H1 (cell line): Measurements from ENCODE around the gene SERPINE2. TPM values are rescaled to one million over a fixed set of nuclear protein-coding genes. Genes with fewer than 3 reads are reported as not detected.

Experiments used
- CTCF ChIA-PET: fragments of 300-600 bp; sonication (Branson Sonifier 250); formaldehyde crosslinking; loops from one replicate; lab custom pipeline; 2021; ENCODE audit not compliant: partially characterized antibody; lab: Charles Lee
- POLR2A ChIA-PET: fragments of 300-600 bp; sonication (Branson Sonifier 250); formaldehyde crosslinking; loops from one replicate; lab custom pipeline; 2021; ENCODE audit warnings: inconsistent platforms; ENCODE audit not compliant: partially characterized antibody; lab: Charles Lee
- DNase-seq, 2 experiments: peaks; one replicate each; pipeline versions ENCODE4 v3.0.0 to v3.0.0-alpha.2; 2010 to 2022; ENCODE audit warnings: low spot score in 2 of 2, low read depth in 1 of 2, mixed read lengths in 1 of 2
- FAIRE-seq: peaks from 2 replicates; lab custom pipeline; 2011; peaks lifted over from hg19 to GRCh38; lab: Jason Lieb, UNC
- H2AFZ ChIP-seq: 2 replicates; pipeline ENCODE4 v1.8.1; 2012; ENCODE audit warnings: low read length, inconsistent platforms
- H2AK5ac ChIP-seq: 2 replicates; pipeline ENCODE4 v1.6.1; 2013; ENCODE audit warnings: low read depth, low read length
- H2BK120ac ChIP-seq: replicated peaks from 2 replicates; pipeline ENCODE3; 2013; ENCODE audit warnings: low read depth, low read length, inconsistent platforms
- H2BK12ac ChIP-seq: 2 replicates; pipeline ENCODE4 v1.6.1; 2013; ENCODE audit warnings: low read depth, low read length
- H2BK15ac ChIP-seq: 2 replicates; pipeline ENCODE4 v1.6.1; 2013; ENCODE audit warnings: low read length
- H2BK20ac ChIP-seq: 2 replicates; pipeline ENCODE4 v1.6.1; 2013; ENCODE audit warnings: low read length
- H2BK5ac ChIP-seq: 2 replicates; pipeline ENCODE4 v1.6.1; 2013; ENCODE audit warnings: low read depth, low read length
- H3K14ac ChIP-seq: 2 replicates; pipeline ENCODE4 v1.6.1; 2013; ENCODE audit warnings: inconsistent platforms; ENCODE audit not compliant: insufficient read length
- H3K18ac ChIP-seq: 2 replicates; pipeline ENCODE4 v1.6.1; 2013; ENCODE audit warnings: low read length; ENCODE audit errors: extremely low read depth
- H3K23ac ChIP-seq: 2 replicates; pipeline ENCODE4 v1.6.1; 2013; ENCODE audit warnings: inconsistent platforms; ENCODE audit not compliant: insufficient read length
- H3K23me2 ChIP-seq: 2 replicates; pipeline ENCODE4 v1.6.1; 2013; ENCODE audit warnings: low read depth, low read length
- H3K27ac ChIP-seq: 2 replicates; pipeline ENCODE4 v1.6.1; 2011; ENCODE audit warnings: low read depth, low read length, inconsistent platforms
- H3K27me3 ChIP-seq, 4 experiments: replicated peaks in 1 of 4; 1 replicate in 1 of 4; 2 replicates in 3 of 4; pipeline versions ENCODE4 v1.6.1 to v1.8.1; 2011 to 2013; ENCODE audit warnings: low read length in 3 of 4, mild to moderate bottlenecking in 3 of 4, inconsistent platforms in 2 of 4, mixed read lengths in 2 of 4, moderate library complexity in 1 of 4; ENCODE audit not compliant: control insufficient read depth in 3 of 4, insufficient read depth in 3 of 4; ENCODE audit errors: extremely low read depth in 1 of 4
- H3K36me3 ChIP-seq, 4 experiments: 2 replicates each; pipeline versions ENCODE4 v1.6.1 to v1.8.1; 2011 to 2013; ENCODE audit warnings: mild to moderate bottlenecking in 4 of 4, low read length in 3 of 4, moderate library complexity in 2 of 4, control low read depth in 1 of 4, inconsistent platforms in 1 of 4; ENCODE audit not compliant: insufficient read depth in 4 of 4, control insufficient read depth in 2 of 4
- H3K4ac ChIP-seq: replicated peaks from 2 replicates; pipeline ENCODE3; 2013; ENCODE audit warnings: low read length, low read depth, mixed read lengths, inconsistent platforms; ENCODE audit not compliant: insufficient read length
- H3K4me1 ChIP-seq, 4 experiments: replicated peaks in 1 of 4; 1 replicate in 1 of 4; 2 replicates in 3 of 4; pipeline versions ENCODE4 v1.6.1 to v1.8.1; 2011 to 2013; ENCODE audit warnings: low read length in 3 of 4, inconsistent platforms in 2 of 4, mixed read lengths in 1 of 4; ENCODE audit not compliant: insufficient read depth in 4 of 4, control insufficient read depth in 3 of 4
- H3K4me2 ChIP-seq, 2 experiments: 2 replicates each; pipeline versions ENCODE4 v1.6.1 to v1.8.1; 2011 to 2013; ENCODE audit warnings: low read depth in 2 of 2, low read length in 2 of 2, control low read depth in 1 of 2, inconsistent platforms in 1 of 2, mild to moderate bottlenecking in 1 of 2; ENCODE audit not compliant: insufficient read depth in 1 of 2
- H3K4me3 ChIP-seq, 4 experiments: fragments of 200-600, 300-600 bp in 1 of 4; sonication (generic), shearing (Covaris generic), sonication (Bioruptor Twin) in 1 of 4; 2 replicates each; pipeline versions ENCODE4 v1.5.1 to v1.8.1; 2011 to 2016; ENCODE audit warnings: low read length in 4 of 4, low read depth in 3 of 4, control low read depth in 2 of 4, inconsistent platforms in 2 of 4, mild to moderate bottlenecking in 2 of 4, mixed read lengths in 1 of 4, moderate library complexity in 1 of 4; ENCODE audit not compliant: insufficient read depth in 2 of 4; ENCODE audit errors: extremely low read depth in 1 of 4
- H3K56ac ChIP-seq: replicated peaks from 2 replicates; pipeline ENCODE3; 2013; ENCODE audit warnings: low read depth, mild to moderate bottlenecking, mixed read lengths, low read length, inconsistent platforms; ENCODE audit not compliant: insufficient read length
- H3K79me1 ChIP-seq: 2 replicates; pipeline ENCODE4 v1.6.1; 2013; ENCODE audit warnings: low read depth, low read length, control low read depth
- H3K79me2 ChIP-seq, 2 experiments: 2 replicates each; pipeline versions ENCODE4 v1.6.1 to v1.8.1; 2012 to 2013; ENCODE audit warnings: low read length in 2 of 2, mild to moderate bottlenecking in 2 of 2, inconsistent platforms in 1 of 2; ENCODE audit not compliant: insufficient read depth in 2 of 2, control insufficient read depth in 1 of 2
- H3K9ac ChIP-seq, 4 experiments: replicated peaks in 1 of 4; 1 replicate in 1 of 4; 2 replicates in 3 of 4; pipeline versions ENCODE4 v1.6.1 to v1.8.1; 2011 to 2013; ENCODE audit warnings: low read depth in 3 of 4, low read length in 3 of 4, control low read depth in 2 of 4, mild to moderate bottlenecking in 2 of 4, moderate library complexity in 2 of 4, inconsistent platforms in 1 of 4; ENCODE audit errors: extremely low read depth in 1 of 4
- H3K9me3 ChIP-seq, 2 experiments: 2 replicates each; pipeline versions ENCODE4 v1.6.1 to v1.8.1; 2012 to 2013; ENCODE audit warnings: mild to moderate bottlenecking in 2 of 2, moderate library complexity in 2 of 2, control low read depth in 1 of 2, inconsistent platforms in 1 of 2, low read depth in 1 of 2, low read length in 1 of 2, mixed read lengths in 1 of 2; ENCODE audit not compliant: insufficient read depth in 2 of 2
- H4K20me1 ChIP-seq, 2 experiments: replicated peaks in 1 of 2; 2 replicates each; pipeline versions ENCODE3 to v1.8.1; 2011 to 2013; ENCODE audit warnings: inconsistent platforms in 2 of 2, low read length in 2 of 2, mild to moderate bottlenecking in 1 of 2; ENCODE audit not compliant: insufficient read depth in 2 of 2, control insufficient read depth in 1 of 2
- H4K5ac ChIP-seq: 2 replicates; pipeline ENCODE4 v1.6.1; 2013; ENCODE audit warnings: low read length, low read depth, mixed read lengths, inconsistent platforms; ENCODE audit not compliant: insufficient read length
- H4K8ac ChIP-seq: 2 replicates; pipeline ENCODE4 v1.8.0; 2013; ENCODE audit warnings: mild to moderate bottlenecking, moderate library complexity, low read length, inconsistent platforms; ENCODE audit not compliant: insufficient read depth; ENCODE audit errors: extremely low read depth
- H4K91ac ChIP-seq: replicated peaks from 2 replicates; pipeline ENCODE3; 2013; ENCODE audit warnings: low read length, mixed read lengths, inconsistent platforms; ENCODE audit not compliant: insufficient read length
- CBX5 ChIP-seq: fragments of 300-800, 300-1000 bp; sonication (generic); IDR thresholded peaks from 2 replicates; pipeline ENCODE4 v1.7.1; 2016; ENCODE audit warnings: antibody characterized with exemption, low read length, low read depth
- CBX8 ChIP-seq: fragments of 300-800, 300-1000 bp; sonication (generic); IDR thresholded peaks from 2 replicates; pipeline ENCODE4 v1.7.1; 2016; ENCODE audit warnings: low read depth, low read length, borderline replicate concordance
- CTBP2 ChIP-seq: IDR thresholded peaks from 2 replicates; pipeline ENCODE4 v1.7.0; 2011; ENCODE audit warnings: borderline replicate concordance, mild to moderate bottlenecking, moderate library complexity, mixed read lengths, low read length; ENCODE audit not compliant: insufficient read depth, insufficient read length
- EGR1 ChIP-seq: IDR thresholded peaks from 2 replicates; pipeline ENCODE4 v1.6.1; 2011; ENCODE audit warnings: low read depth, low read length, borderline replicate concordance
- HDAC2 ChIP-seq, 2 experiments: fragments of 300-600 bp in 1 of 2; sonication (generic) in 1 of 2; IDR thresholded peaks; 2 replicates each; pipeline ENCODE4 v1.6.1; 2011 to 2012; ENCODE audit warnings: low read depth in 2 of 2, low read length in 2 of 2, mild to moderate bottlenecking in 2 of 2, moderate library complexity in 2 of 2, borderline replicate concordance in 1 of 2, inconsistent platforms in 1 of 2
- HDAC6 ChIP-seq: IDR thresholded peaks from one replicate; pipeline ENCODE4 v1.7.1; 2012; ENCODE audit warnings: low read depth, mild to moderate bottlenecking, inconsistent platforms, low read length, moderate library complexity
- MAFK ChIP-seq: IDR thresholded peaks from 2 replicates; pipeline ENCODE4 v1.6.1; 2012; ENCODE audit warnings: low read depth, mild to moderate bottlenecking, improper control_type of control experiment, low read length
- POLR2A ChIP-seq, 2 experiments: IDR thresholded peaks; 1 replicate in 1 of 2; 2 replicates in 1 of 2; pipeline ENCODE4 v1.6.1; 2011; ENCODE audit warnings: low read depth in 2 of 2, low read length in 2 of 2, mild to moderate bottlenecking in 2 of 2; ENCODE audit errors: control extremely low read depth in 1 of 2
- RNF2 ChIP-seq: fragments of 200-900, 300-1000 bp; sonication (generic); IDR thresholded peaks from 2 replicates; pipeline ENCODE4 v1.7.1; 2016; ENCODE audit warnings: borderline replicate concordance, low read depth, mild to moderate bottlenecking, antibody characterized with exemption, low read length; ENCODE audit not compliant: poor library complexity, severe bottlenecking; ENCODE audit errors: missing control alignments
- SAP30 ChIP-seq: fragments of 300-600 bp; sonication (generic); IDR thresholded peaks from 2 replicates; pipeline ENCODE4 v1.7.1; 2012; ENCODE audit warnings: low read length, moderate library complexity, mild to moderate bottlenecking, inconsistent platforms; ENCODE audit not compliant: insufficient read depth, insufficient replicate concordance
- SP4 ChIP-seq: IDR thresholded peaks from 2 replicates; pipeline ENCODE4 v1.6.1; 2012; ENCODE audit warnings: low read length, inconsistent platforms
- WGBS, 2 experiments: shearing (Covaris generic) in 1 of 2; methylation state at CpG; one replicate each; pipeline versions ENCODE4 v1.1.6 to v1.1.7; 2013 to 2015; ENCODE audit warnings: low lambda C conversion rate in 2 of 2, mixed read lengths in 2 of 2, inconsistent platforms in 1 of 2, low coverage in 1 of 2, missing lambda C conversion rate in 1 of 2; ENCODE audit not compliant: insufficient replicate concordance in 2 of 2, insufficient coverage in 1 of 2, insufficient read length in 1 of 2; ENCODE audit errors: extremely low coverage in 1 of 2, missing lambda C conversion rate in 1 of 2; 5-methylcytosine and 5-hydroxymethylcytosine counted together
- polyA plus RNA-seq, 7 experiments: library from polyadenylated mRNA; depleted of rRNA in 3 of 7; stranded (reverse) in 5 of 7; unstranded in 2 of 7; fragments of >200 nt in 5 of 7; fragments of 200-250 nt in 2 of 7; gene quantifications; 1 replicate in 5 of 7; 2 replicates in 1 of 7; 4 replicates in 1 of 7; pipeline versions ENCODE4 v1.2.1 to v1.2.3, GENCODE V29; 2011 to 2013; ENCODE audit warnings: missing spikeins in 2 of 7, mixed read lengths in 2 of 7
- total RNA-seq: library from RNA; stranded (reverse); fragmentation: NEBNext Ultra II Directional; extraction: Animal tissue kit (Norgen Biotek cat#: 25700); gene quantifications from 2 replicates; pipeline ENCODE4 v1.2.1, GENCODE V29; 2021
- TF ChIP-seq, protein P1 (sequence below): IDR thresholded peaks from 2 replicates; pipeline ENCODE4 v1.6.1; 2011; ENCODE audit warnings: low read length, improper control_type of control experiment

The SERPINE2 gene
- total and polyA plus RNA-seq, 2 of the 8 experiments (the other 6 are each of a cell fraction or from before 2014, with no cell fraction given): 26.2 to 76.0 TPM

DNA sequence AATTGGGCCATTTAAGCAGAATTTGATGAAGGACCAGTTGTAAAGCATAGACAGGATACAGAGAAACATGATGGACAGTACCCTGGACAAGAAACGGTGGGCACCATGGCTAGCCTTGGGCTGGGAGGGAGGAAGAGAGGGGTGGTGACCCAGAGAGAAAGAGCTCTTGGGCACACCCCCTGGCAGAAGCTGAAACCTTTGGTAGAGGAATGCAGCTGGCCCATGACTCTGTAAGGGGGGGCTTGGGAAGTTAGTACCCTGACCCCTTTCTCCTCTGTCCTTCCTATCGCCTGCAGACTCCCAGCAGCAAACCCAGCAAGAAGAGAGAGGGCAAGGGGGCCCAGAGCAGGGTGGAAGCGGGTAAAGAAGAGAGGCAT, 49.2 kb downstream of the SERPINE2 start:
- DNase-seq: no peak
- H3K27ac ChIP-seq: no peak overlapping the region
- TF ChIP-seq CTBP2 (no peak), CBX8 (no peak), POLR2A (IDR thresholded peaks at IDR 0.05; ENCODE audit: control extremely low read depth in 1 of 2, low read depth in 2 of 2, low read length in 2 of 2) (no peak), HDAC2 (IDR thresholded peaks at IDR 0.05; ENCODE audit: borderline replicate concordance in 1 of 2, low read depth in 2 of 2, low read length in 2 of 2) (no peak), CBX5 (no peak), SAP30 (no peak), SP4 (no peak), EGR1 (no peak), HDAC6 (no peak), RNF2 (no peak), MAFK (no peak)
- TF ChIP-seq, protein P1, sequence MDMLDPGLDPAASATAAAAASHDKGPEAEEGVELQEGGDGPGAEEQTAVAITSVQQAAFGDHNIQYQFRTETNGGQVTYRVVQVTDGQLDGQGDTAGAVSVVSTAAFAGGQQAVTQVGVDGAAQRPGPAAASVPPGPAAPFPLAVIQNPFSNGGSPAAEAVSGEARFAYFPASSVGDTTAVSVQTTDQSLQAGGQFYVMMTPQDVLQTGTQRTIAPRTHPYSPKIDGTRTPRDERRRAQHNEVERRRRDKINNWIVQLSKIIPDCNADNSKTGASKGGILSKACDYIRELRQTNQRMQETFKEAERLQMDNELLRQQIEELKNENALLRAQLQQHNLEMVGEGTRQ: no peak

More for the DNA sequence above, 49.2 kb downstream of the SERPINE2 start:
- Histone ChIP-seq H4K8ac (no peak overlapping the region), H3K4me1 (peaks cover 0 to 4% (median 0%) of the 10 kb centered on the region in 4 experiments; a peak in 1 of 7 replicates), H2BK5ac (no peak overlapping the region), H3K23ac (no peak overlapping the region), H3K4ac (no peak overlapping the region), H3K18ac (no peak overlapping the region), H3K23me2 (no peaks in the 10 kb centered on the region), H4K5ac (no peak overlapping the region), H3K4me3 (no peak overlapping the region), H3K79me2 (no peaks in the 10 kb centered on the region), H2AK5ac (no peak overlapping the region), H3K36me3 (peaks cover 0 to 1% (median under 1%) of the 10 kb centered on the region in 4 experiments; a peak in 3 of 8 replicates), H4K20me1 (peaks cover 0 to 3% of the 10 kb centered on the region in 2 experiments), H2BK12ac (no peak overlapping the region), H3K27me3 (no peaks in the 10 kb centered on the region), H2BK20ac (no peak overlapping the region), H4K91ac (no peak overlapping the region), H3K56ac (no peak overlapping the region), H2BK15ac (no peak overlapping the region), H2BK120ac (no peak overlapping the region), H3K9me3 (no peaks in the 10 kb centered on the region), H2AFZ (no peak overlapping the region), H3K79me1 (no peaks in the 10 kb centered on the region), H3K4me2 (no peak overlapping the region), H3K9ac (no peak overlapping the region), H3K14ac (no peak overlapping the region)
- 86% methylated on average over 3 of the region's 3 CpGs; no CpG with 5 or more reads in 1 of the 2 experiments for WGBS, 2 experiments
- FAIRE-seq: no peak
- ChIA-PET CTCF (interaction anchor here (0.7 to 16.7 kb wide), 20 partner anchors 12 to 383 kb away, joined by 3 to 436 read pairs (median 4); partner anchors contain the start of gene SERPINE2), POLR2A (interaction anchor here (0.7 to 1.5 kb wide), 3 partner anchors 17 to 297 kb away, joined by 3 read pairs; no protein-coding TSS in a partner anchor)
